K562 (cell line): ENCODE results near the gene SND1. TPM values are rescaled to one million over a fixed set of nuclear protein-coding genes. Genes with fewer than 3 reads are reported as not detected.

Experiments
- ATAC-seq: fragments of 200-7000 bp; cut with Tn5 transposase; 3 replicates; pipeline ENCODE4 v1.9.1; 2020; ENCODE audit warnings: moderate library complexity
- BruUV-seq: library from RNA; stranded (reverse); fragments of 400-500 nt; replicated peaks from 2 replicates; lab custom pipeline; 2021; lab: Mats Ljungman, UMichigan
- CTCF ChIA-PET: fragments of 300-600 bp; formaldehyde crosslinking; extraction: SDS; loops from one replicate; lab custom pipeline; 2021; ENCODE audit warnings: low intra/inter-chr PET ratio; lab: Yijun Ruan, JAX
- POLR2A ChIA-PET: fragments of 300-600, 350-650 bp; sonication (Branson Sonifier 250); formaldehyde crosslinking; extraction: SDS; loops from one replicate; lab custom pipeline; 2021; ENCODE audit warnings: antibody characterized with exemption, inconsistent platforms; lab: Yijun Ruan, JAX
- DNase-seq, 4 experiments: peaks; one replicate each; pipeline versions ENCODE4 v3.0.0 to v3.0.0-alpha.2; 2011 to 2018; ENCODE audit warnings: low spot score in 3 of 4, mixed read lengths in 3 of 4; ENCODE audit errors: extremely low read depth in 1 of 4
- FAIRE-seq: peaks from 2 replicates; lab custom pipeline; 2011; peaks lifted over from hg19 to GRCh38; lab: Jason Lieb, UNC
- H2AFZ ChIP-seq: 2 replicates; pipeline ENCODE4 v1.6.0; 2011; ENCODE audit warnings: low read depth, low read length, control low read depth, inconsistent platforms
- H3K27ac ChIP-seq: fragments of 200-600 bp; 3 replicates; pipeline ENCODE4 v1.8.0; 2011; ENCODE audit warnings: low read depth, mild to moderate bottlenecking, control low read depth, inconsistent platforms, low read length, moderate library complexity, mixed read lengths; ENCODE audit errors: extremely low read depth
- H3K27me3 ChIP-seq, 2 experiments: fragments of 300-600 bp in 1 of 2; 2 replicates in 1 of 2; 3 replicates in 1 of 2; pipeline versions ENCODE4 v1.6.0 to v1.8.0; 2011; ENCODE audit warnings: inconsistent platforms in 2 of 2, low read length in 2 of 2, mild to moderate bottlenecking in 1 of 2, mixed read lengths in 1 of 2, moderate library complexity in 1 of 2; ENCODE audit not compliant: control insufficient read depth in 2 of 2, insufficient read depth in 2 of 2
- H3K36me3 ChIP-seq: fragments of 300-600 bp; 3 replicates; pipeline ENCODE4 v1.8.0; 2011; ENCODE audit warnings: mild to moderate bottlenecking, low read length, inconsistent platforms; ENCODE audit not compliant: control insufficient read depth, insufficient read depth
- H3K4me1 ChIP-seq, 2 experiments: fragments of 200-600 bp in 1 of 2; replicated peaks in 1 of 2; 2 replicates in 1 of 2; 3 replicates in 1 of 2; pipeline versions ENCODE4 v1.5.1 to v1.8.0; 2011; ENCODE audit warnings: inconsistent platforms in 2 of 2, low read length in 2 of 2, mild to moderate bottlenecking in 1 of 2, mixed read lengths in 1 of 2, moderate library complexity in 1 of 2; ENCODE audit not compliant: control insufficient read depth in 2 of 2, insufficient read depth in 2 of 2
- H3K4me2 ChIP-seq: 2 replicates; pipeline ENCODE4 v1.6.1; 2011; ENCODE audit warnings: low read length, control low read depth, inconsistent platforms, mixed read lengths; ENCODE audit not compliant: insufficient read depth
- H3K4me3 ChIP-seq: fragments of 200-600 bp; sonication (generic), shearing (Covaris generic); 2 replicates; pipeline ENCODE4 v1.5.1; 2016; ENCODE audit warnings: control low read depth, inconsistent platforms
- H3K79me2 ChIP-seq: fragments of 200-600 bp; 3 replicates; pipeline ENCODE4 v1.8.0; 2011; ENCODE audit warnings: low read length, inconsistent platforms; ENCODE audit not compliant: control insufficient read depth, insufficient read depth
- H3K9ac ChIP-seq, 2 experiments: 2 replicates each; pipeline versions ENCODE4 v1.6.0 to v1.6.1; 2011; ENCODE audit warnings: low read depth in 2 of 2, low read length in 2 of 2, control low read depth in 1 of 2, inconsistent platforms in 1 of 2, mild to moderate bottlenecking in 1 of 2, mixed read lengths in 1 of 2; ENCODE audit not compliant: insufficient read depth in 1 of 2
- H3K9me1 ChIP-seq: one replicate; pipeline ENCODE4 v1.6.0; 2011; ENCODE audit warnings: inconsistent platforms, mild to moderate bottlenecking, low read length, moderate library complexity; ENCODE audit not compliant: control insufficient read depth, insufficient read depth
- H3K9me3 ChIP-seq: replicated peaks from 2 replicates; pipeline ENCODE4 v1.5.1; 2011; ENCODE audit warnings: low read depth, low read length, inconsistent platforms; ENCODE audit not compliant: control insufficient read depth, insufficient read depth
- H4K20me1 ChIP-seq: replicated peaks from 2 replicates; pipeline ENCODE4 v1.6.1; 2011; ENCODE audit warnings: low read length, inconsistent platforms, mixed read lengths; ENCODE audit not compliant: control insufficient read depth, insufficient read depth
- BMI1 ChIP-seq: fragments of 150-350 bp; IDR thresholded peaks from 2 replicates; pipeline ENCODE4 v1.6.1; 2014; ENCODE audit warnings: low read length
- ETS2 ChIP-seq: IDR thresholded peaks from 2 replicates; pipeline ENCODE4 v1.6.1; 2016; ENCODE audit warnings: borderline replicate concordance, missing genetic modification characterization, mild to moderate bottlenecking, moderate library complexity, missing compliant biosample characterization; ENCODE audit not compliant: poor library complexity, severe bottlenecking
- GATAD2A ChIP-seq: fragments of 450-650 bp; IDR thresholded peaks from 2 replicates; pipeline ENCODE4 v1.6.1; 2017
- MAFG ChIP-seq: fragments of 450-650 bp; conservative IDR thresholded peaks from 2 replicates; pipeline ENCODE4 v1.6.1; 2016; ENCODE audit warnings: missing genetic modification characterization, missing compliant biosample characterization
- NFIC ChIP-seq: fragments of 450-650 bp; IDR thresholded peaks from 2 replicates; pipeline ENCODE4 v1.6.1; 2017; ENCODE audit warnings: mild to moderate bottlenecking, inconsistent platforms
- TCF7L2 ChIP-seq: fragments of 150-350 bp; IDR thresholded peaks from 2 replicates; pipeline ENCODE4 v1.6.1; 2016; ENCODE audit warnings: low read depth, mild to moderate bottlenecking, low read length, moderate library complexity
- ZBTB8A ChIP-seq: fragments of 450-650 bp; IDR thresholded peaks from 2 replicates; pipeline ENCODE4 v1.6.1; 2018; ENCODE audit warnings: mild to moderate bottlenecking, moderate library complexity; ENCODE audit not compliant: partially characterized antibody
- ZNF785 ChIP-seq: fragments of 250-450 bp; sonication (Bioruptor Pico); IDR thresholded peaks from 2 replicates; pipeline ENCODE4 v1.4.0; 2020; ENCODE audit warnings: mild to moderate bottlenecking
- WGBS: fragments of 100-300 bp; shearing (Covaris generic); methylation state at CpG from one replicate; pipeline ENCODE4 v1.1.6; 2016; ENCODE audit warnings: low coverage, mixed read lengths; ENCODE audit not compliant: insufficient coverage; ENCODE audit errors: missing lambda C conversion rate; 5-methylcytosine and 5-hydroxymethylcytosine counted together
- in situ Hi-C: fragments of 300-500 bp; cut with MboI; formaldehyde crosslinking; loops from 4 replicates; pipeline ENCODE4 v1.15.0; 2018; ENCODE audit warnings: inconsistent platforms, mixed read lengths
- intact Hi-C: fragments of 100-400 bp; cut with micrococcal nuclease; formaldehyde crosslinking; loops from 2 replicates; pipeline ENCODE4 v1.14.2; 2022
- polyA plus RNA-seq, 8 experiments: library from polyadenylated mRNA; depleted of rRNA in 4 of 8; stranded (reverse) in 5 of 8; unstranded in 3 of 8; fragments of >200 nt; fragmentation: Nextera tagmentation in 2 of 8; fragmentation: Illumina TruSeq in 1 of 8; extraction: Ambion mirVana in 2 of 8; extraction: Trizol in 1 of 8; gene quantifications; 2 replicates each; pipeline versions ENCODE4 v1.2.1 to v1.2.3, GENCODE V29; 2011 to 2014; ENCODE audit warnings: inconsistent platforms in 1 of 8, missing spikeins in 1 of 8
- total RNA-seq, 7 experiments: library from RNA; depleted of rRNA in 6 of 7; stranded (reverse); fragments of >200 nt in 6 of 7; fragmentation: Illumina TruSeq in 2 of 7; extraction: Trizol in 2 of 7; gene quantifications; 2 replicates each; pipeline versions ENCODE4 v1.2.1 to v1.2.3, GENCODE V29; 2011 to 2021; ENCODE audit warnings: low replicate concordance in 1 of 7

Gene SND1
- total and polyA plus RNA-seq, 9 of the 15 experiments (the other 6 are each of a cell fraction or from before 2014, with no cell fraction given): 46.5 to 307 (median 191) TPM

DNA sequence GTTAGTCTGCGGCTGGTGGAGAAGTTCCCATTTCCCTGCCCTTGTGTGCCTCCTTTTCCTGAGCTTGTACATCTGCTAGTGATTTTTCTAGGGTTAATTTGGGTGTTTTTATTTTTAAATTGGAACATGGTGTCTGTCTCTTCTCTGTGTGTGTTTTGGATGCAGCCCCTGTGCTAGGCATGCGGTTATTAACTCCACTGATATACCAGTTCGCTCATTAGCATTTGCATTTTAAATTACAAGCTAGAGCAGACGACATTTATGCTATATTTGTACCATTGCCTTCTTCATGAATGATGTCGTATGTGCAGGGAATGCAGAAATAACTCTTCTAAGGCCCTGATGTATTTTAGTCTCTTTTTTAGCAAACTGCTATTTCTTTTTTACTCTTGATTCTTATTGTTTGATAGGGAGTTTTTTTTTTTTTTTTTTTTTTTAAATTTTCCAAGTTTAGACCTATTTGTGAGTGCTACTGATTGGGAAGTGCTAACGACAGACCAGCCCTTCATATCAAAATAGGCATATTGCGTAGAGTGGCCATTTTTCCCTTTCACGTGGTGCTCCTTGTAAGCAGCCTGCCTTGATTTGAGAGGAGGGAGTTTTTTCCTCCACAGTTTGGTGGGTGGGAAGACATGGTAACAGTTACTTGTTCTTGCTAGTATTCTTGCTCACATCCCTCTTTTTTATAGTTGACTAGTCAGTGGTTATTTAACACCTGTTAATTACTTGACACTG lies 289.6 kb downstream of the SND1 start (continued):
- TF ChIP-seq ETS2 (tag): no peak
- no peak for TF ChIP-seq GATAD2A

DNA sequence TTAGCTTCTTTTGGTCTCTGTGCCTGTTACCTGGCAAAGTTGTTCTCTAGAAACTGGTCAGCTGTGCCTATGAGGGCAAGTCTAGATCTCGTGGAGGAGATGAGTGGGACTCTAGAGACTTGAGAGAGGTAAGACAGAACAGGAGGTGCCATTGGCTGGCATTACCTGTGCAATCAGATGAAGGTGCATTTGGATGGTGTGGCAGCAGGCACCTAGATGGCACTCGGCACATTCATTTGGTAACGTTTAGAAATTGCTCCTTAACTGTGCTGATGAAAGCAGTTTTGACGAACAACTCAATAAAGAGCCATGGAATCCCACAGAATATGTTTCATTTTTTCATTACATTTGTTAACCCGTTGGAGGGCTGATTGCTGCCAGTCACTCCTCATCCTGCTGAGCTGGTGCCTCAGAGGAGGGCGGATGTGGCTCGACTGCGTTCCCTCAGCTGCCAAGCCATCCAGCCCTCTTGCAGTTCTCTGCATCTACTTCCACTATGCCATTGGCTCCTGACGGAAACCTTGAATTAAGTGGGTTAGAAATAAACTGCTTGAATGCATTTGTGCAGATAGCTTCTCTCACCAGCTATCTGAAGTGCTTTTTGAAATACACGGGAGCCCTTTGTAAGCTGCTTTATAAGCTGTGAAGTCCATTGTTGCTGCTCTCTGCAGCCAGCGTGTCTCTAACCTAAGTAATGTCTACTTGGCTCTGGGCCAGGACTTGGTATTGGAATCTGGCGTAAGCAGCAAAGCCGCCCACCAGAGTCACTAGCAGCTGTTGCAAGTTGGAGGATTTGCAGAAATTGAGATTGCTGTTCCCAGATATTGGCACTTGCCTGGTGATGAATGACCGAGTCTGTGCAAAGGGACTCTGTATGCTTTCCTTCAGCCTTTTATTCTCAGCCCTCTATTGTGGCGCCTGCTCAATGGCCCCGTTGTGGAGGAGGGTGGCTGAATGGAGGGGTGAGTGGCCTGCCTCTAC lies 291.8 kb downstream of the SND1 start:
- intact Hi-C loops: no loop called here
- Histone ChIP-seq H3K79me2 (no peaks in the 10 kb centered on the region; the same call in 2 of the 3 replicates), H3K4me3 (no peak overlapping the region), H3K9me3 (no peaks in the 10 kb centered on the region), H3K9ac (no peak overlapping the region), H3K9me1 (no peaks in the 10 kb centered on the region), H3K27me3 (no peaks in the 10 kb centered on the region), H4K20me1 (no peaks in the 10 kb centered on the region), H2AFZ (no peak overlapping the region), H3K4me1 (peaks cover 0 to 3% of the 10 kb centered on the region in 2 experiments; a peak in 1 of 5 replicates), H3K4me2 (no peak overlapping the region), H3K36me3 (peaks cover 88% of the 10 kb centered on the region), H3K27ac (no peak overlapping the region)
- FAIRE-seq (no peak), ATAC-seq (no peak), DNase-seq (peak in 1 of 4 experiments; percentile 15)
- BruUV-seq: no TSS peak
- CTCF ChIA-PET: interaction anchor here (0.6 kb wide), 1 partner anchor 10 kb away, joined by 3 read pairs; no protein-coding TSS in a partner anchor
- in situ Hi-C loops: no loop called here
- no peak for TF ChIP-seq ZNF785 (CRISPR knock-in tag)
- TF ChIP-seq NFIC: peak; percentile 91
- no peak for TF ChIP-seq TCF7L2
- TF ChIP-seq MAFG (tag): no peak
- TF ChIP-seq BMI1: no peak
- TF ChIP-seq ZBTB8A: no peak
- 94% methylated on average over 16 of the region's 16 CpGs for WGBS
- POLR2A ChIA-PET: interaction anchor here (1.1 to 1.8 kb wide), 2 partner anchors 8 to 16 kb away, joined by 3 to 4 read pairs; no protein-coding TSS in a partner anchor
